Panc1 (cell line): Measurements from ENCODE around the gene IFNA14. TPM values are rescaled to one million over a fixed set of nuclear protein-coding genes. Genes with fewer than 3 reads are reported as not detected.
"Not testable (repeated sequence)": the region's sequence is repeated elsewhere in the genome, so short reads cannot be mapped to it uniquely, and the experiment has no call there.

ENCODE experiments used
- ATAC-seq: fragments of 200-7000 bp; cut with Tn5 transposase; 2 replicates; pipeline ENCODE4 v1.9.1; 2020; ENCODE audit warnings: mild to moderate bottlenecking, moderate library complexity
- BruUV-seq: library from RNA; stranded (reverse); fragments of 400-500 nt; replicated peaks from 2 replicates; lab custom pipeline; 2021; lab: Mats Ljungman, UMichigan
- CTCF ChIA-PET: fragments of 300-600 bp; sonication (Branson Sonifier 250); formaldehyde crosslinking; loops from one replicate; lab custom pipeline; 2022; ENCODE audit warnings: antibody characterized with exemption; lab: Charles Lee
- POLR2A ChIA-PET: fragments of 300-600 bp; sonication (Branson Sonifier 250); formaldehyde crosslinking; loops from one replicate; lab custom pipeline; 2022; ENCODE audit warnings: antibody characterized with exemption; lab: Charles Lee
- DNase-seq: peaks from one replicate; pipeline ENCODE4 v3.0.0-alpha.2; 2010; ENCODE audit warnings: low read depth, low spot score
- H3K27ac ChIP-seq: 2 replicates; pipeline ENCODE4 v1.5.1; 2011; ENCODE audit warnings: mild to moderate bottlenecking, low read length, inconsistent platforms
- H3K27me3 ChIP-seq: fragments of 200-500 bp; sonication (Bioruptor generic); 2 replicates; pipeline ENCODE4 v1.6.0; 2014; ENCODE audit warnings: low read length, inconsistent platforms; ENCODE audit not compliant: control insufficient read depth, insufficient read depth
- H3K36me3 ChIP-seq: fragments of 200-500 bp; sonication (Bioruptor generic); 2 replicates; pipeline ENCODE4 v1.5.1; 2014; ENCODE audit warnings: inconsistent platforms, mild to moderate bottlenecking, low read length, moderate library complexity; ENCODE audit not compliant: control insufficient read depth, insufficient read depth
- H3K4me1 ChIP-seq: 2 replicates; pipeline ENCODE4 v1.5.1; 2011; ENCODE audit warnings: inconsistent platforms, mild to moderate bottlenecking, low read length, moderate library complexity; ENCODE audit not compliant: control insufficient read depth, insufficient read depth
- H3K4me3 ChIP-seq, 2 experiments: 2 replicates each; pipeline ENCODE4 v1.5.1; 2011 to 2012; ENCODE audit warnings: low read depth in 2 of 2, low read length in 2 of 2, mild to moderate bottlenecking in 2 of 2, inconsistent platforms in 1 of 2, moderate library complexity in 1 of 2
- H3K9me3 ChIP-seq: fragments of 200-500 bp; sonication (Bioruptor generic); 2 replicates; pipeline ENCODE4 v1.5.1; 2014; ENCODE audit warnings: low read depth, mild to moderate bottlenecking, inconsistent platforms, low read length, moderate library complexity; ENCODE audit not compliant: control insufficient read depth, insufficient read depth
- POLR2AphosphoS5 ChIP-seq: IDR thresholded peaks from 2 replicates; pipeline ENCODE4 v1.6.1; 2012; ENCODE audit warnings: mild to moderate bottlenecking, low read depth, low read length, moderate library complexity
- TCF7L2 ChIP-seq: IDR thresholded peaks from 2 replicates; pipeline ENCODE4 v1.6.1; 2011; ENCODE audit warnings: mild to moderate bottlenecking, low read depth, low read length, inconsistent platforms
- in situ Hi-C: cut with HindIII; loops from 2 replicates; pipeline ENCODE4 v1.10.0; 2016; ENCODE audit warnings: low sequenced_read_pairs, low pct_unique_long_range_greater_than_20kb
- intact Hi-C: fragments of 100-400 bp; cut with micrococcal nuclease; formaldehyde crosslinking; loops from one replicate; pipeline ENCODE4 v1.10.0; 2022; ENCODE audit not compliant: unreplicated experiment
- total RNA-seq: library from RNA; stranded (reverse); gene quantifications from one replicate; pipeline ENCODE4 v1.2.1, GENCODE V29; 2021; ENCODE audit not compliant: unreplicated experiment
- TF ChIP-seq, protein P1 (sequence below): fragments of 450-650 bp; IDR thresholded peaks from 2 replicates; pipeline ENCODE4 v1.5.1; 2017; ENCODE audit warnings: mild to moderate bottlenecking
- TF ChIP-seq, protein P2 (sequence below), 2 experiments: IDR thresholded peaks; 2 replicates each; pipeline ENCODE4 v1.6.1; 2011 to 2012; ENCODE audit warnings: low read depth in 2 of 2, control low read depth in 1 of 2, low read length in 1 of 2, mild to moderate bottlenecking in 1 of 2, moderate library complexity in 1 of 2; ENCODE audit not compliant: insufficient read depth in 1 of 2

IFNA14 gene
- total RNA-seq, 1 experiment from 2014 or later = not detected

DNA sequence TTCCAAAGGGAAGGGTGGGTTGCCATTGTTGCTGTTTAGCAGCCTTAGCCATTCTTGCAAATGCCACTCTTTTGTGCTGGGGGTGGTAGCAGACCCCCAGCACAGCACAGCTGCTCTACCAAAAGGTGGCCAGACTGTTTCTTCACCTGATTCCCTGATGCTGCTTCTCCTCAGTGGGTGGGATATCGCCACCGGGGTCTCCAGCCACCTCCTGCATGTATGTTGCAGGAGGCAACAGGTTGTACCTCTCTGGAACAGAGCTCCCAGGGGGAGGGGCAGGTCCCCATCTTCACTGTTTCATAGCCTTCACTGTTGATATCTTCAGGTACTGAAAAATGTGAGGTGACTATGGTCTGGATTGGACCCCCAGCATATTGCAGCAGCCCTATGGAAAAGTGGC lies 29.0 kb downstream of the IFNA14 start:
- H3K9me3 ChIP-seq, DNase-seq, H3K27ac ChIP-seq, BruUV-seq, ATAC-seq, POLR2A ChIA-PET, CTCF ChIA-PET, H3K4me3 ChIP-seq, intact Hi-C loops, H3K4me1 ChIP-seq, H3K27me3 ChIP-seq, H3K36me3 ChIP-seq, in situ Hi-C loops: not testable (repeated sequence)

DNA sequence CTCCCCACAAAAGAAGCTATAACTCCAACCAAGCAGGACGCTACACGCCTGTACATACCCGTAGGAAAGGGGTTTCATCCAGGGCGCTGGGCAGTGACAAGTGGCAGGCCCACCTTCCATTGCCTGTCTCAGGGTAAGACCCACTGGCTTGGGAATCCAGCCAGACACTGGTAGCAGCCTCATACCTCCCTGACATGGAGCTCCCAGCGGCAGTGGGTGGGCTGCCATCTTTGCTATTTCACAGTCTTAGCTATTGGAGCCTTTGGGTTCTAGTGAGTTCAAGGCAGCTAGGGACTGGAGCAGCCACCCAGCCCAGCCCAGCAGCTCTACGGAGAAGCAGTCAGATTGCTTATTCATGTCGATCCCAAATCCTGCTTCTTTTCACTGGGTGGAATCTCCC lies 29.5 kb downstream of the IFNA14 start:
- Histone ChIP-seq H3K4me3 (no peak overlapping the region), H3K4me1 (no peaks in the 10 kb centered on the region), H3K36me3 (no peaks in the 10 kb centered on the region), H3K27ac (no peak overlapping the region), H3K9me3 (no peaks in the 10 kb centered on the region), H3K27me3 (no peaks in the 10 kb centered on the region)
- no peak for DNase-seq
- in situ Hi-C loops (no loop called here), intact Hi-C loops (no loop called here)
- ChIA-PET POLR2A (no interaction called here), CTCF (no interaction called here)
- no peak for ATAC-seq
- no TSS peak for BruUV-seq
- TF ChIP-seq, protein P1, sequence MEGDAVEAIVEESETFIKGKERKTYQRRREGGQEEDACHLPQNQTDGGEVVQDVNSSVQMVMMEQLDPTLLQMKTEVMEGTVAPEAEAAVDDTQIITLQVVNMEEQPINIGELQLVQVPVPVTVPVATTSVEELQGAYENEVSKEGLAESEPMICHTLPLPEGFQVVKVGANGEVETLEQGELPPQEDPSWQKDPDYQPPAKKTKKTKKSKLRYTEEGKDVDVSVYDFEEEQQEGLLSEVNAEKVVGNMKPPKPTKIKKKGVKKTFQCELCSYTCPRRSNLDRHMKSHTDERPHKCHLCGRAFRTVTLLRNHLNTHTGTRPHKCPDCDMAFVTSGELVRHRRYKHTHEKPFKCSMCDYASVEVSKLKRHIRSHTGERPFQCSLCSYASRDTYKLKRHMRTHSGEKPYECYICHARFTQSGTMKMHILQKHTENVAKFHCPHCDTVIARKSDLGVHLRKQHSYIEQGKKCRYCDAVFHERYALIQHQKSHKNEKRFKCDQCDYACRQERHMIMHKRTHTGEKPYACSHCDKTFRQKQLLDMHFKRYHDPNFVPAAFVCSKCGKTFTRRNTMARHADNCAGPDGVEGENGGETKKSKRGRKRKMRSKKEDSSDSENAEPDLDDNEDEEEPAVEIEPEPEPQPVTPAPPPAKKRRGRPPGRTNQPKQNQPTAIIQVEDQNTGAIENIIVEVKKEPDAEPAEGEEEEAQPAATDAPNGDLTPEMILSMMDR = no peak
- TF ChIP-seq TCF7L2 (no peak), POLR2AphosphoS5 (no peak)
- TF ChIP-seq, protein P2, sequence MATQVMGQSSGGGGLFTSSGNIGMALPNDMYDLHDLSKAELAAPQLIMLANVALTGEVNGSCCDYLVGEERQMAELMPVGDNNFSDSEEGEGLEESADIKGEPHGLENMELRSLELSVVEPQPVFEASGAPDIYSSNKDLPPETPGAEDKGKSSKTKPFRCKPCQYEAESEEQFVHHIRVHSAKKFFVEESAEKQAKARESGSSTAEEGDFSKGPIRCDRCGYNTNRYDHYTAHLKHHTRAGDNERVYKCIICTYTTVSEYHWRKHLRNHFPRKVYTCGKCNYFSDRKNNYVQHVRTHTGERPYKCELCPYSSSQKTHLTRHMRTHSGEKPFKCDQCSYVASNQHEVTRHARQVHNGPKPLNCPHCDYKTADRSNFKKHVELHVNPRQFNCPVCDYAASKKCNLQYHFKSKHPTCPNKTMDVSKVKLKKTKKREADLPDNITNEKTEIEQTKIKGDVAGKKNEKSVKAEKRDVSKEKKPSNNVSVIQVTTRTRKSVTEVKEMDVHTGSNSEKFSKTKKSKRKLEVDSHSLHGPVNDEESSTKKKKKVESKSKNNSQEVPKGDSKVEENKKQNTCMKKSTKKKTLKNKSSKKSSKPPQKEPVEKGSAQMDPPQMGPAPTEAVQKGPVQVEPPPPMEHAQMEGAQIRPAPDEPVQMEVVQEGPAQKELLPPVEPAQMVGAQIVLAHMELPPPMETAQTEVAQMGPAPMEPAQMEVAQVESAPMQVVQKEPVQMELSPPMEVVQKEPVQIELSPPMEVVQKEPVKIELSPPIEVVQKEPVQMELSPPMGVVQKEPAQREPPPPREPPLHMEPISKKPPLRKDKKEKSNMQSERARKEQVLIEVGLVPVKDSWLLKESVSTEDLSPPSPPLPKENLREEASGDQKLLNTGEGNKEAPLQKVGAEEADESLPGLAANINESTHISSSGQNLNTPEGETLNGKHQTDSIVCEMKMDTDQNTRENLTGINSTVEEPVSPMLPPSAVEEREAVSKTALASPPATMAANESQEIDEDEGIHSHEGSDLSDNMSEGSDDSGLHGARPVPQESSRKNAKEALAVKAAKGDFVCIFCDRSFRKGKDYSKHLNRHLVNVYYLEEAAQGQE (IDR thresholded peaks at IDR 0.05; ENCODE audit: insufficient read depth in 1 of 2, low read depth in 2 of 2, low read length in 1 of 2) = no peak

DNA sequence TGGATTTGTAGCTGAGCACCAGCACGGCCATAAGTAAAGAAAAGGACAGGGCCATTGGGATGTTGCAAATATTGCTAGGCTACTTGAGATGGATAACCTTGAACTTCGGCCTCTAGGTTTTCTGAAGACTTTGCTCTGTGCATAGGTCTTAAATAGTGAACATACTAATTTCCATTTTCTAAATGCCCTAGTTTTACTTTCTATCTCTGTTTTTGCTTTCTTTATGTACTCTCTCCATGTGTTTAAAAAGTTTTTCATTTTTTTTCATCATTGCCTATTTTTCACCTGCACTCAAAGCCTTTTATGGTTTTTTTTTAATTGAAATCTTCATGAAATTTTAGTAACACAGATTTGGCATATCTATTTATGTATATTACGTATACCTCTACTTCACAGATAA lies 32.8 kb downstream of the IFNA14 start, which contains the start of gene IFNA10:
TSS of gene IFNA10 (minus strand) at position 101 of the 400 bp plus-strand sequence. CDS start at position 55, 46 bp downstream.
- H3K36me3 ChIP-seq, H3K4me1 ChIP-seq, H3K27ac ChIP-seq, intact Hi-C loops, CTCF ChIA-PET, DNase-seq, in situ Hi-C loops, H3K9me3 ChIP-seq, ATAC-seq, H3K4me3 ChIP-seq, POLR2A ChIA-PET, BruUV-seq, H3K27me3 ChIP-seq: not testable (repeated sequence)
